IPS-18a (cell line): Measurements from ENCODE around the gene NPTN.
"Not testable (repeated sequence)": the region's sequence is repeated elsewhere in the genome, so short reads cannot be mapped to it uniquely, and the experiment has no call there.

ENCODE experiments used
- H3K27ac ChIP-seq: one replicate; pipeline ENCODE4 v1.5.1; 2013; ENCODE audit warnings: low read length
- H3K27me3 ChIP-seq: one replicate; pipeline ENCODE4 v1.6.1; 2013; ENCODE audit warnings: mild to moderate bottlenecking, low read length; ENCODE audit not compliant: control insufficient read depth, insufficient read depth
- H3K36me3 ChIP-seq: one replicate; pipeline ENCODE4 v1.6.1; 2013; ENCODE audit warnings: low read depth, low read length; ENCODE audit not compliant: control insufficient read depth
- H3K4me1 ChIP-seq: one replicate; pipeline ENCODE4 v1.6.1; 2013; ENCODE audit warnings: low read depth, low read length; ENCODE audit not compliant: control insufficient read depth
- H3K4me3 ChIP-seq: one replicate; pipeline ENCODE4 v1.5.1; 2013; ENCODE audit warnings: low read length
- H3K9ac ChIP-seq: one replicate; pipeline ENCODE4 v1.6.1; 2013; ENCODE audit warnings: mild to moderate bottlenecking, low read length, moderate library complexity
- H3K9me3 ChIP-seq: one replicate; pipeline ENCODE4 v1.6.1; 2013; ENCODE audit warnings: low read depth, low read length; ENCODE audit not compliant: control insufficient read depth

The NPTN gene

GRCh38 chr15:73578026-73578425 lies 55.2 kb downstream of the NPTN start:
- Histone ChIP-seq H3K9me3 (no peaks in the 10 kb centered on the region), H3K36me3 (peaks cover 31% of the 10 kb centered on the region), H3K9ac (no peak overlapping the region), H3K4me3 (no peak overlapping the region), H3K4me1 (no peaks in the 10 kb centered on the region), H3K27ac (no peak overlapping the region), H3K27me3 (no peaks in the 10 kb centered on the region)

GRCh38 chr15:73577593-73577992 lies 55.6 kb downstream of the NPTN start:
- not testable (repeated sequence) for H3K9ac ChIP-seq, H3K4me1 ChIP-seq, H3K4me3 ChIP-seq, H3K9me3 ChIP-seq, H3K27ac ChIP-seq, H3K27me3 ChIP-seq
- peaks cover 29% of the 10 kb centered on the region for H3K36me3 ChIP-seq

GRCh38 chr15:73575636-73576247 lies 57.4 kb downstream of the NPTN start:
- Histone ChIP-seq H3K9me3 (no peaks in the 10 kb centered on the region), H3K27me3 (no peaks in the 10 kb centered on the region), H3K4me3 (no peak overlapping the region), H3K36me3 (peaks cover 37% of the 10 kb centered on the region), H3K27ac (no peak overlapping the region), H3K4me1 (no peaks in the 10 kb centered on the region), H3K9ac (no peak overlapping the region)

GRCh38 chr15:73573572-73573971 lies 59.6 kb downstream of the NPTN start:
- Histone ChIP-seq H3K27me3 (no peaks in the 10 kb centered on the region), H3K27ac (no peak overlapping the region), H3K9ac (no peak overlapping the region), H3K9me3 (no peaks in the 10 kb centered on the region), H3K4me3 (no peak overlapping the region), H3K36me3 (peaks cover 54% of the 10 kb centered on the region), H3K4me1 (no peaks in the 10 kb centered on the region)

GRCh38 chr15:73573037-73573436 lies 60.2 kb downstream of the NPTN start:
- Histone ChIP-seq H3K9me3 (no peaks in the 10 kb centered on the region), H3K27ac (no peak overlapping the region), H3K9ac (no peak overlapping the region), H3K4me3 (no peak overlapping the region), H3K4me1 (no peaks in the 10 kb centered on the region), H3K27me3 (no peaks in the 10 kb centered on the region), H3K36me3 (peaks cover 58% of the 10 kb centered on the region)

GRCh38 chr15:73572296-73572695 lies 60.9 kb downstream of the NPTN start:
- H3K36me3 ChIP-seq: peaks cover 65% of the 10 kb centered on the region
- H3K9ac ChIP-seq: no peak overlapping the region
- H3K4me1 ChIP-seq: no peaks in the 10 kb centered on the region
- H3K27me3 ChIP-seq: no peaks in the 10 kb centered on the region
- no peak overlapping the region for H3K4me3 ChIP-seq
- no peak overlapping the region for H3K27ac ChIP-seq
- H3K9me3 ChIP-seq: no peaks in the 10 kb centered on the region

- Histone ChIP-seq H3K4me3 (no peak overlapping the region), H3K27me3 (no peaks in the 10 kb centered on the region), H3K4me1 (no peaks in the 10 kb centered on the region), H3K36me3 (peaks cover 69% of the 10 kb centered on the region), H3K9ac (no peak overlapping the region), H3K9me3 (no peaks in the 10 kb centered on the region), H3K27ac (no peak overlapping the region)
These were observed 61.8 kb downstream of the NPTN start for GRCh38 chr15:73571346-73571745.

GRCh38 chr15:73570355-73571032 lies 62.7 kb downstream of the NPTN start:
- peaks cover 66% of the 10 kb centered on the region for H3K36me3 ChIP-seq

GRCh38 chr15:73569361-73569760 lies 63.8 kb downstream of the NPTN start:
- Histone ChIP-seq H3K36me3 (peaks cover 75% of the 10 kb centered on the region), H3K9me3 (no peaks in the 10 kb centered on the region)

More at GRCh38 chr15:73570355-73571032, 62.7 kb downstream of the NPTN start:
- H3K27me3 ChIP-seq: no peaks in the 10 kb centered on the region
- H3K27ac ChIP-seq: no peak overlapping the region
- no peaks in the 10 kb centered on the region for H3K4me1 ChIP-seq
- no peak overlapping the region for H3K4me3 ChIP-seq
- no peaks in the 10 kb centered on the region for H3K9me3 ChIP-seq
- H3K9ac ChIP-seq: no peak overlapping the region

GRCh38 chr15:73568564-73569280 lies 64.5 kb downstream of the NPTN start:
- Histone ChIP-seq H3K4me1 (no peaks in the 10 kb centered on the region), H3K27ac (no peak overlapping the region), H3K9me3 (no peaks in the 10 kb centered on the region), H3K4me3 (no peak overlapping the region), H3K36me3 (peaks cover 76% of the 10 kb centered on the region), H3K9ac (no peak overlapping the region), H3K27me3 (no peaks in the 10 kb centered on the region)

More at GRCh38 chr15:73569361-73569760, 63.8 kb downstream of the NPTN start:
- no peak overlapping the region for H3K27ac ChIP-seq
- no peaks in the 10 kb centered on the region for H3K27me3 ChIP-seq
- no peaks in the 10 kb centered on the region for H3K4me1 ChIP-seq
- no peak overlapping the region for H3K9ac ChIP-seq
- H3K4me3 ChIP-seq: no peak overlapping the region

GRCh38 chr15:73567020-73567419 lies 66.2 kb downstream of the NPTN start:
- no peak overlapping the region for H3K4me3 ChIP-seq

More at GRCh38 chr15:73567020-73567419, 66.2 kb downstream of the NPTN start:
- Histone ChIP-seq H3K27ac (no peak overlapping the region), H3K9ac (no peak overlapping the region), H3K36me3 (peaks cover 78% of the 10 kb centered on the region), H3K4me1 (no peaks in the 10 kb centered on the region), H3K27me3 (no peaks in the 10 kb centered on the region), H3K9me3 (no peaks in the 10 kb centered on the region)
